RWPE1 (cell line): Measurements from ENCODE around the gene ACBD6.

Experiments used
- CTCF ChIA-PET: fragments of 350-600 bp; sonication (Branson Sonifier 250); formaldehyde crosslinking; extraction: SDS; loops from one replicate; lab custom pipeline; 2021; lab: Yijun Ruan, JAX
- POLR2A ChIA-PET: fragments of 400-600 bp; formaldehyde crosslinking; extraction: SDS; loops from one replicate; lab custom pipeline; 2020; ENCODE audit warnings: antibody characterized with exemption; ENCODE audit not compliant: low non-redundant PET; lab: Yijun Ruan, JAX
- DNase-seq: peaks from one replicate; pipeline ENCODE4 v3.0.0; 2012; ENCODE audit warnings: low spot score
- H3K27ac ChIP-seq: fragments of 450-650 bp; 2 replicates; pipeline ENCODE4 v1.5.1; 2017
- TF ChIP-seq, protein P1 (sequence below): fragments of 450-650 bp; conservative IDR thresholded peaks from 2 replicates; pipeline ENCODE4 v1.5.1; 2017; ENCODE audit warnings: low read depth, mild to moderate bottlenecking

The ACBD6 gene

GRCh38 chr1:180290265-180291001 lies 211.9 kb downstream of the ACBD6 start:
- TF ChIP-seq, protein P1, sequence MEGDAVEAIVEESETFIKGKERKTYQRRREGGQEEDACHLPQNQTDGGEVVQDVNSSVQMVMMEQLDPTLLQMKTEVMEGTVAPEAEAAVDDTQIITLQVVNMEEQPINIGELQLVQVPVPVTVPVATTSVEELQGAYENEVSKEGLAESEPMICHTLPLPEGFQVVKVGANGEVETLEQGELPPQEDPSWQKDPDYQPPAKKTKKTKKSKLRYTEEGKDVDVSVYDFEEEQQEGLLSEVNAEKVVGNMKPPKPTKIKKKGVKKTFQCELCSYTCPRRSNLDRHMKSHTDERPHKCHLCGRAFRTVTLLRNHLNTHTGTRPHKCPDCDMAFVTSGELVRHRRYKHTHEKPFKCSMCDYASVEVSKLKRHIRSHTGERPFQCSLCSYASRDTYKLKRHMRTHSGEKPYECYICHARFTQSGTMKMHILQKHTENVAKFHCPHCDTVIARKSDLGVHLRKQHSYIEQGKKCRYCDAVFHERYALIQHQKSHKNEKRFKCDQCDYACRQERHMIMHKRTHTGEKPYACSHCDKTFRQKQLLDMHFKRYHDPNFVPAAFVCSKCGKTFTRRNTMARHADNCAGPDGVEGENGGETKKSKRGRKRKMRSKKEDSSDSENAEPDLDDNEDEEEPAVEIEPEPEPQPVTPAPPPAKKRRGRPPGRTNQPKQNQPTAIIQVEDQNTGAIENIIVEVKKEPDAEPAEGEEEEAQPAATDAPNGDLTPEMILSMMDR, result no peak
- ChIA-PET POLR2A (no interaction called here), CTCF (no interaction called here)
- DNase-seq, result no peak
- no peak overlapping the region for H3K27ac ChIP-seq

GRCh38 chr1:180288940-180289339 lies 213.4 kb downstream of the ACBD6 start:
- ChIA-PET POLR2A (no interaction called here), CTCF (no interaction called here)
- no peak overlapping the region for H3K27ac ChIP-seq
- DNase-seq, result no peak
- TF ChIP-seq, protein P1, result no peak

DNA sequence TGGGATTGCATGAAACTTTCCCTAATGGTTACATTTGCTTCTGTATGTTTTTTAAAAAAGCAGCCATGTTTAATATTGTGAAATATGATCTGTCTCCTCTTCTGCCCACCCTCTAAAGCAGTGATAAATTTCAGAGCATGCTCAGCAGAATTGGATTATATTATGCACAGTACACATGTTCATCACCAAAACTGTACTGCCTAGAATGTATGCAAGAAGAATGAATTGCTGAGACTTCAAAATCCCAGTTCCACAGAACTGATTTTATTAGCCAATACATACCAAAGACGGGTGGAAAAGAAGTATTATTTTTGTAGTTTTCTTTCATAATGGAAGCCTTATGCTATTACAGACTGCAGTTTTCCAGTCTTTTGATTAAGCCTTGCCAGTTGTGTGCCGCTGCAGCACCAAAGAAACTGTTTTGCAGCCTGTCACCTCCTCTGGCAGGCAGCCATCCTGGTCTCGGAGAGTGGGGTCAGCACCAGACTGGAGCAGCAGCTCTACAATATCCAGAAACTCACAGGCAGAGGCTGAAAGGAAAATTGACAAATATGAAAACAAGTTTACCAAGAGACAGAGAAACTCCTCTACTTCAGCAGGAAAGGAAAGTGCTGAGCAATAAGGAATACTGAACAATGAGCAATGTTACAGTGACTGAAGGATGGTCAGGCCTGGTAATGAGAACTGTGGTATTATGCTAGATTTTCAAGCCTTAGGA lies 214.2 kb downstream of the ACBD6 start:
- no peak for DNase-seq
- ChIA-PET CTCF (interaction anchor here (0.7 kb wide), 1 partner anchor 210 kb away, joined by 3 read pairs; no protein-coding TSS in a partner anchor), POLR2A (no interaction called here)
- TF ChIP-seq, protein P1, result no peak
- H3K27ac ChIP-seq, result no peak overlapping the region

- POLR2A ChIA-PET, result no interaction called here
- no peak for DNase-seq
- no peak overlapping the region for H3K27ac ChIP-seq
- CTCF ChIA-PET, result no interaction called here
- TF ChIP-seq, protein P1, result no peak
Measured at GRCh38 chr1:180286417-180286816, 216.0 kb downstream of the ACBD6 start.

DNA sequence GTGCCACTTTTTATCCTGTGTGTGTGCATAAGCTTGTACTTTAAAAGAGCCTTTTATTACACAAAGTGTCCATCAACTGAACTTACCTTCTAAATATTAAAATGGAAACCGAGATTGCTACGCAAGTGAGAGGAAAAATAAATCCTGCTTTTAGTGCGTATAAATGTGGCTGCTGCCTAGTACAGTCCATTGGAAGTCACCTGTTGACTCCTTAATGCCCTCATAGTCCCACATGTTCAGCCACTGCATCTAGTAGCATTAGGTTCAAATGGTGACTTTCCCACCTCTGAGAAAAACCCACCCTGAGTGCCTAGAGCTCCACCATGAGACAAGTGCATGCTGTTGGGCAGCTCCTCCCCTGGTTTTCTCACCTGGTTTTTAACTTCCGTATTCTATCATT lies 219.3 kb downstream of the ACBD6 start:
- ChIA-PET POLR2A (interaction anchor here (0.6 kb wide), 1 partner anchor 189 kb away, joined by 6 read pairs; no protein-coding TSS in a partner anchor), CTCF (no interaction called here)
- TF ChIP-seq, protein P1, result no peak
- DNase-seq, result no peak
- H3K27ac ChIP-seq, result no peak overlapping the region

GRCh38 chr1:180282401-180283044 lies 219.9 kb downstream of the ACBD6 start:
- no peak for DNase-seq
- ChIA-PET POLR2A (interaction anchor here (0.6 kb wide), 1 partner anchor 189 kb away, joined by 6 read pairs; no protein-coding TSS in a partner anchor), CTCF (no interaction called here)
- TF ChIP-seq, protein P1, result no peak
- H3K27ac ChIP-seq, result no peak overlapping the region
